Cardiac fibroblast (primary cell): ENCODE data around the gene BAIAP3.
A peak's percentile ranks its signal among the peaks of the same experiment; 100 is the strongest.

Source experiments
- DNase-seq, 2 donors: peaks; one replicate each; pipeline versions ENCODE4 v3.0.0 to v3.0.0-alpha.2; 2010; ENCODE audit warnings: low read depth in 2 of 2
- H3K4me3 ChIP-seq, 2 donors: replicated peaks in 1 of 2; 1 replicate in 1 of 2; 2 replicates in 1 of 2; pipeline ENCODE4 v1.5.1; 2011; ENCODE audit warnings: low read depth in 2 of 2, low read length in 2 of 2, mild to moderate bottlenecking in 2 of 2, moderate library complexity in 1 of 2
- CTCF ChIP-seq: IDR thresholded peaks from one replicate; pipeline ENCODE4 v1.5.1; 2011; ENCODE audit warnings: low read depth, mild to moderate bottlenecking, low read length, inconsistent platforms

Gene BAIAP3

GRCh38 chr16:1333149-1333812 is at the start of gene BAIAP3:
Gene BAIAP3, plus strand, starts transcription at chr16:1333645. Its CDS starts 4,905 bp downstream, at chr16:1338550.
- peak within 1 kb of the TSS; percentile 8 to 24 for H3K4me3 ChIP-seq
- DNase-seq, result peak; percentile 29 to 32
- no peak for TF ChIP-seq CTCF

GRCh38 chr16:1283996-1284616 is 49.3 kb upstream of the BAIAP3 start:
- no peak for DNase-seq
- H3K4me3 ChIP-seq, result no peak overlapping the region
- TF ChIP-seq CTCF, result no peak

GRCh38 chr16:1285669-1286512 is 47.6 kb upstream of the BAIAP3 start:
- no peak overlapping the region for H3K4me3 ChIP-seq
- no peak for TF ChIP-seq CTCF
- DNase-seq, result no peak

- no peak overlapping the region for H3K4me3 ChIP-seq
- DNase-seq, result no peak
- TF ChIP-seq CTCF, result no peak
These were observed 46.8 kb upstream of the BAIAP3 start for GRCh38 chr16:1286513-1287094.

- peak; percentile 22 to 29 for DNase-seq
- no peak overlapping the region for H3K4me3 ChIP-seq
- TF ChIP-seq CTCF, result no peak
These were observed 45.3 kb upstream of the BAIAP3 start for GRCh38 chr16:1287982-1288670.

GRCh38 chr16:1288813-1289476 is 44.5 kb upstream of the BAIAP3 start:
- H3K4me3 ChIP-seq, result no peak overlapping the region
- TF ChIP-seq CTCF, result no peak
- DNase-seq, result no peak
